HEK293 (cell line): Measurements from ENCODE around the gene CASK.

Experiments
- CTCF ChIA-PET: fragments of 350-600 bp; formaldehyde crosslinking; extraction: SDS; loops from one replicate; lab custom pipeline; 2021; ENCODE audit warnings: antibody characterized with exemption; lab: Yijun Ruan, JAX
- POLR2A ChIA-PET: fragments of 300-600 bp; formaldehyde crosslinking; extraction: SDS; loops from one replicate; lab custom pipeline; 2020; ENCODE audit warnings: antibody characterized with exemption, inconsistent platforms; lab: Yijun Ruan, JAX
- H3K27ac ChIP-seq: fragments of 200-500 bp; sonication (Bioruptor generic); 2 replicates; pipeline ENCODE4 v1.5.1; 2014; ENCODE audit warnings: low read depth, low read length, control low read depth, inconsistent platforms; ENCODE audit errors: extremely low read depth
- H3K36me3 ChIP-seq, 2 experiments: fragments of 200-500 bp in 1 of 2; sonication (Bioruptor generic) in 1 of 2; 1 replicate in 1 of 2; 2 replicates in 1 of 2; pipeline ENCODE4 v1.5.1; 2014 to 2017; ENCODE audit warnings: inconsistent platforms in 2 of 2, low read length in 2 of 2; ENCODE audit not compliant: control insufficient read depth in 2 of 2, insufficient read depth in 1 of 2
- H3K4me1 ChIP-seq: fragments of 200-500 bp; sonication (Bioruptor generic); 2 replicates; pipeline ENCODE4 v1.5.1; 2014; ENCODE audit warnings: mild to moderate bottlenecking, low read length, inconsistent platforms; ENCODE audit not compliant: control insufficient read depth, insufficient read depth
- H3K4me3 ChIP-seq: 2 replicates; pipeline ENCODE4 v1.5.1; 2011; ENCODE audit warnings: low read depth, mild to moderate bottlenecking, control low read depth, low read length, moderate library complexity
- H3K9me3 ChIP-seq: fragments of 200-500 bp; sonication (Bioruptor generic); 2 replicates; pipeline ENCODE4 v1.5.1; 2014; ENCODE audit warnings: low read depth, low read length, inconsistent platforms; ENCODE audit not compliant: control insufficient read depth, insufficient read depth
- BCL11B ChIP-seq: fragments of 450-650 bp; formaldehyde crosslinking; IDR thresholded peaks from 2 replicates; pipeline ENCODE4 v1.5.1; 2016; ENCODE audit warnings: low read depth, missing biosample characterization, missing genetic modification characterization
- GLIS1 ChIP-seq: fragments of 450-650 bp; formaldehyde crosslinking; IDR thresholded peaks from 2 replicates; pipeline ENCODE4 v1.5.1; 2016; ENCODE audit warnings: missing biosample characterization, missing genetic modification characterization
- HOXC10 ChIP-seq: sonication (generic); formaldehyde crosslinking; IDR thresholded peaks from 2 replicates; pipeline ENCODE4 v1.8.1; 2023; ENCODE audit warnings: mild to moderate bottlenecking, missing genetic modification reagents
- IKZF3 ChIP-seq: fragments of 450-650 bp; IDR thresholded peaks from 2 replicates; pipeline ENCODE4 v1.5.0; 2018; ENCODE audit warnings: missing biosample characterization, mild to moderate bottlenecking, missing genetic modification characterization, moderate library complexity
- OVOL3 ChIP-seq: fragments of 450-650 bp; formaldehyde crosslinking; IDR thresholded peaks from 2 replicates; pipeline ENCODE4 v1.5.1; 2016; ENCODE audit warnings: missing biosample characterization, missing genetic modification characterization
- RBAK ChIP-seq: fragments of 450-650 bp; formaldehyde crosslinking; IDR thresholded peaks from 2 replicates; pipeline ENCODE4 v1.5.1; 2016; ENCODE audit warnings: missing biosample characterization, missing genetic modification characterization
- ZBTB11 ChIP-seq: fragments of 450-650 bp; formaldehyde crosslinking; conservative IDR thresholded peaks from 2 replicates; pipeline ENCODE4 v1.5.1; 2016; ENCODE audit warnings: low read depth, missing biosample characterization, missing genetic modification characterization
- ZBTB6 ChIP-seq: fragments of 450-650 bp; formaldehyde crosslinking; IDR thresholded peaks from 2 replicates; pipeline ENCODE4 v1.5.1; 2017; ENCODE audit warnings: missing biosample characterization, missing genetic modification characterization
- ZNF169 ChIP-seq: fragments of 450-650 bp; formaldehyde crosslinking; IDR thresholded peaks from 2 replicates; pipeline ENCODE4 v1.5.1; 2016; ENCODE audit warnings: missing biosample characterization, missing genetic modification characterization
- ZNF18 ChIP-seq: fragments of 450-650 bp; formaldehyde crosslinking; IDR thresholded peaks from 2 replicates; pipeline ENCODE4 v1.5.1; 2016; ENCODE audit warnings: missing biosample characterization, missing genetic modification characterization
- ZNF280C ChIP-seq: fragments of 450-650 bp; formaldehyde crosslinking; IDR thresholded peaks from 2 replicates; pipeline ENCODE4 v1.5.1; 2016; ENCODE audit warnings: missing biosample characterization, missing genetic modification characterization
- ZNF324 ChIP-seq: fragments of 450-650 bp; formaldehyde crosslinking; IDR thresholded peaks from 2 replicates; pipeline ENCODE4 v1.5.1; 2016; ENCODE audit warnings: missing biosample characterization, missing genetic modification characterization
- ZNF624 ChIP-seq: fragments of 450-650 bp; formaldehyde crosslinking; IDR thresholded peaks from 2 replicates; pipeline ENCODE4 v1.5.1; 2017; ENCODE audit warnings: missing biosample characterization, missing genetic modification characterization
- ZNF664 ChIP-seq: fragments of 450-650 bp; formaldehyde crosslinking; IDR thresholded peaks from 2 replicates; pipeline ENCODE4 v1.5.1; 2016; ENCODE audit warnings: missing biosample characterization, missing genetic modification characterization
- ZNF777 ChIP-seq: fragments of 450-650 bp; formaldehyde crosslinking; IDR thresholded peaks from 2 replicates; pipeline ENCODE4 v1.5.1; 2017; ENCODE audit warnings: missing biosample characterization, missing genetic modification characterization, borderline replicate concordance
- ZNF792 ChIP-seq: fragments of 450-650 bp; formaldehyde crosslinking; IDR thresholded peaks from 2 replicates; pipeline ENCODE4 v1.5.1; 2016; ENCODE audit warnings: missing biosample characterization, missing genetic modification characterization
- ZSCAN30 ChIP-seq: fragments of 450-650 bp; IDR thresholded peaks from 2 replicates; pipeline ENCODE4 v1.5.1; 2018; ENCODE audit warnings: missing biosample characterization, mild to moderate bottlenecking, missing genetic modification characterization, moderate library complexity

The CASK gene

DNA sequence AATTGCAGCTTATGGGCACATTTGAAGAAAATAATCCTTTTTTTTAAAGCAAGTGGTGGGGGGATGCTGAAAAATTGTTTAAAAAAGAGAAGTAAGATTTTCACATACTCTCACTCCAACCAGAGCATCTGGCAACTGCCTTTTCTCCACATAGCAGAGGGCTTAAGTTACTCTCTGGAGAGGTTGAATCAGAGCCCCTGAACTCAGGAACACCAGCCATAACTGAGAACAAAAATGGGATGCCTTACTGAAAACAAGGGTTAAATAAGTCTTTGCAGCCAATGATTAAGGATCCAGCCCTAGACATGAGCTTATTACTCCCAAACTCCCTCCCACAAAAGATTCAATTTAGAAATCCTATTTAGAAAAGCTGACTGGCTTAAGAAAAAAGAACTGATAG is 27.5 kb downstream of the CASK start:
- TF ChIP-seq IKZF3 (tag by site-specific recombination) (no peak), ZNF664 (no peak), ZNF324 (no peak), ZNF280C (tag by site-specific recombination) (no peak), HOXC10 (CRISPR knock-in tag) (no peak), ZSCAN30 (tag by site-specific recombination) (no peak), ZNF624 (no peak), GLIS1 (tag by site-specific recombination) (no peak), BCL11B (tag by site-specific recombination) (no peak), ZNF777 (tag by site-specific recombination) (no peak), OVOL3 (no peak), ZNF169 (tag by site-specific recombination) (no peak), ZNF18 (tag by site-specific recombination) (no peak), ZBTB6 (tag by site-specific recombination) (no peak), ZBTB11 (tag by site-specific recombination) (no peak), RBAK (tag by site-specific recombination) (no peak)
- TF ChIP-seq, all 188 proteins: peak for 0
- H3K27ac ChIP-seq = no peak overlapping the region
- no peak overlapping the region for H3K4me3 ChIP-seq
- H3K9me3 ChIP-seq = no peaks in the 10 kb centered on the region; the same call in 1 of the 2 replicates
- ChIA-PET POLR2A (no interaction called here), CTCF (interaction anchor here (0.5 kb wide), 1 partner anchor 39 kb away, joined by 3 read pairs; no protein-coding TSS in a partner anchor)
- H3K4me1 ChIP-seq = no peaks in the 10 kb centered on the region
- H3K36me3 ChIP-seq = no peaks in the 10 kb centered on the region; a peak in 1 of 3 replicates

- Histone ChIP-seq H3K9me3 (no peaks in the 10 kb centered on the region), H3K4me1 (no peaks in the 10 kb centered on the region), H3K36me3 (no peaks in the 10 kb centered on the region; a peak in 1 of 3 replicates), H3K4me3 (no peak overlapping the region), H3K27ac (no peak overlapping the region)
- TF ChIP-seq ZNF792 (tag by site-specific recombination) = no peak
- ChIA-PET POLR2A (no interaction called here), CTCF (no interaction called here)
Observed at GRCh38 chrX:41890026-41890423, 33.3 kb downstream of the CASK start.
